Measurements from ENCODE around the gene GBGT1.
A peak's percentile ranks its signal among the peaks of the same experiment; 100 is the strongest.
"Not testable (repeated sequence)": the region's sequence is repeated elsewhere in the genome, so short reads cannot be mapped to it uniquely, and the experiment has no call there.

Gene GBGT1

DNA sequence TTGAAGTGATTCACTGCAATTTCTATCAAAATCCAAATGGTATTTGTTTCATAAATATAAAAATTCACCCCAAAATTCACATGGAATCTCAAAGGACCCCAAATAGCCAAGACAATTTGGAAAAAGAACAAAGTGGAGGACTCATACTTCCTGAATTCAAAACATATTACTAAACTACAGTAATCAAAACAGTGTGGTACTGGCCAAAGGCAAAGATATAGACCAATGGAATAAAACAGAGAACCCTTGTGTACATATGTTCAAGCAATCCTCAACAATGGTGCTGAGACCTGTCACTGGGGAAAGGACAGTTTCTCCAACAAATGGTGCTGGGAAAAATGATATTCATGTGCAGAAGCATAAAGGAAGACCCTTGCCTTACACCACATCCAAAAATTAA, 31.3 kb upstream of the GBGT1 start:
- DNase-seq (ENCODE audit: low read depth): no peak

DNA sequence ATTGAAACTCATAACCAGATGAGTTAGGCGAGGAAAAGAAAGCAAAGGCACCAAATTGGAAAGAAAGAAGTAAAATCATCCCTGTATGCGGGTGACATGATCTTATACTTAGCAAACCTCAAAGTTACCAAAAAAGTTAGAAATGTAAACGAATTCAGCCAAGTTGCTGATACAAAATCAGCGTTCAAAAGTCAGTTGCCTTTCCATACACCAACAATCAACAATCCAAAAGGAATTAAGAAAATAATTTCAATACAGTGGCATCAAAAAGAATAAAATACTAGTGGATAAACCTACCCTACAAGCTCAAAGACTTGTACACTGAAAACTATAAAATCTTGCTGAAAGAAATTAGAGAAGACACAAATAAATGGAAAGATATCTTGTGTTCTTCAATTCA, 30.9 kb upstream of the GBGT1 start:
- no peak for DNase-seq (ENCODE audit: low read depth)

DNA sequence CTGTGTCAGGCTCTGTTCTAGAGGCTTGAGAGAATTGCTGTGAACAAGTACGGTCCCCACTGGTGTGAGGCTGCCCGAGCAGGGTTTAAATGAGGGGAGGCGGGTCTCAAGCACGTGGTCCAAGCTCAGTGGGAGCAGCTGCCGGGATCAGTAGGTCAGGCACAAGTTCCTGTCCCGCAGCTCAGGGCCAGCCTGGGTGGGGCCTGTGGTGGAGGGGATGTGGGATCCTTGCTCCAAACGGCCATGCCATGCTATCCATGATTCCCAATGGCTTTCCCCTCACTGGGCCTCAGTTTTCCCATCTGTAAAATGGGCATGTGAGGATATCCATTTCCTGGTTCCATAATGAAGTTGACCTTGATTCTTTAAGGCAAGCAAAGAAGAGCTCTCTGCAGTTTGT, 28.3 kb upstream of the GBGT1 start:
- no peak for DNase-seq (ENCODE audit: low read depth)

DNA sequence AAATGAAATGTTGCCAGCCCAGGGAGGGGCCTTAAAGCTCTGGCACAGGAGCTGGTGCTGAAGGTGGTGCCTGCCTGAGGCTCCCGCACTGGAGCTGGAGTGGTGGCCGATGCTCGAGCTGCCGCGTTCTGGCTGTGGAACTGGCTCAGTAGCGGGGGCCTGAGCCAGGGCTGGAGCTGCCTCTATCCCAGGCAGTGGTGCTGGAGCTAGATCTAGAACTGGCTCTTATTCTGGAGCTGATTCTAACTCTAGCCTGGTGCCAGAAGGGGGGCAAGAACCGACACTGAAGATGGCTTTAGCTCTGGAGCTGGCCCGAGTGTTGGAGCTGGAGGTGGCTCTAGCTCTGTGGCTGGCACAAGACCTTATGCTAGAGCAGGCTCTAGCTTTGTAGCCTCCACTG, 26.1 kb upstream of the GBGT1 start:
- DNase-seq (ENCODE audit: low read depth): no peak

DNA sequence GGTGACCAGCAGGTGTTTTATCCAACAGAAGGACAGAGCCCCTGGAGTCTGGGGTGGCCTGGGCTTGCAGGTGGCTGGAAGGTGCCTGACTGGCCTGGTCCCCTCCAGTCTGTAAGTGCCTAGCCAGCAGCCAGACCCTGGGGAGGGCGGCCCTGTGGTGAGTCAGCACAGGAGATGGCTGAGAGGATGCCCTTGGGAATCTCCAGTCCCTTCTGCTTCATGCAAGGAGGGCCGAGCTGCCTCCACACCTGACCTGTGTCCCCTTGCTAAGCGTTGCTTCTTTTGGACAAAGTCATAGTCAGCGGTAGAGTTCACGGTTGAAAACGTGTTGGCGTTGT, 25.1 kb upstream of the GBGT1 start:
- DNase-seq (ENCODE audit: low read depth): no peak

DNA sequence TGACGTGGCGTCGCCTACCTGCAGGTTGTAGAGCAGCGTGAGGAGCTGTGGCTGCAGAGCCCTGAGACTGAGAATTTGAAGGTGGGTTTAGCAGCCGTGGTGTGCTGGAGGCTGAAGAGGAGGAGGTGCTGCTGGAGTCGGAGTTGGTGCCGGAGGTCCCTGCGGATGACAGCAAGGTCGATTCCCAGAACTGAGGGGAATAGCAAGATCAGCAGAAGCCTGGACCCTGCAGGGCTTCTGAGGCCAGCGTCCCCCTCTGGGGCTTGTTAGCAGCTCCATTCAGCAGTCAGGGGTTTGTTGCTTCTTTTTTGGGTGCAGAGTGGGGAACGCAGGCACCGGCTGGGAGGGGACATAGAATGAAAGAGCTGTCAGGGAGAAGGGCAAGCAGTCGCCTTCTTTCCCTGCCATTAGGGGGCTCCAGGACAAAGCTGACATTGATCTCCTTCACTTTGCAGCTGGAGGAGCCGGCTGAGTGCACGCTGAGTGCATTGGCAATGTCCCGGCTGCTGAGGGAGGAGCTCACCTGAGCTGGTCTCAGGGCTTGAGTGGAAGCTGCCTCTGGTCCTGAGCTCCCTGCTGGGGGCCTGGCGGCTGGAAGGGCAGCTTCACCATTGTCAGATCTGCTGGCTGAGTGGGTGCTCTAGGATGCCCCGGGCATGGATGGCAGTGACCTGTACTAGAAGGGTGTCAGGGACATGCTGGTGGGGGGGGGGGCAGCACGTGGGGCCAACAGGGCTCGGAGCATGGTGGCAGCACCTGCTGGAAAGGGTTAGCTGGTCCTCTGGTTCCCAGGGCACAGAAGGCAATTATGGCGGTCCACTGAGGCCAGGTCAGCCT, 24.5 kb upstream of the GBGT1 start:
- DNase-seq (ENCODE audit: low read depth): peak; percentile 14

DNA sequence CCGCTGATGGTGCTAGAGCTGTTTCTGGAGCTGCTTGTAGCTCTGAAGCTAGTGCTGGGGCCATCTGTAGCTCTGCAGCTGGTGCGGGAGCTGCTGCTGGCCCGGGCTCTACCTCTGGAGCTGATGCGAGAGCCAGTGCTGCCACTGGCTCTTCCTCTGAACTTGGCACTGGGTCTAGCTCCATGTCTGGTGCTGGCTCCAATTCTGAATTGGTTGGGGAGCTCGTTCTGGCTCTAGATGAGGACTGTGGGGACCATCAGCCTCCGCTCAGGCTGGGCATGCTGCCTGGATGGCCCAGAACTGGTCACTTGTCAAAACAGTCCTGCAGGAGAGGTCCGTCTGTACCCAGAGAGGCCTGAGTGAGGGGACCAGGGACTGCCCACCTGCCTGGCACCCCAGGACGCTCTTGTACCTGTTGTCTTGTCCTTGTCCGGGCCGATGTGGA, 23.9 kb upstream of the GBGT1 start:
- no peak for DNase-seq (ENCODE audit: low read depth)

DNA sequence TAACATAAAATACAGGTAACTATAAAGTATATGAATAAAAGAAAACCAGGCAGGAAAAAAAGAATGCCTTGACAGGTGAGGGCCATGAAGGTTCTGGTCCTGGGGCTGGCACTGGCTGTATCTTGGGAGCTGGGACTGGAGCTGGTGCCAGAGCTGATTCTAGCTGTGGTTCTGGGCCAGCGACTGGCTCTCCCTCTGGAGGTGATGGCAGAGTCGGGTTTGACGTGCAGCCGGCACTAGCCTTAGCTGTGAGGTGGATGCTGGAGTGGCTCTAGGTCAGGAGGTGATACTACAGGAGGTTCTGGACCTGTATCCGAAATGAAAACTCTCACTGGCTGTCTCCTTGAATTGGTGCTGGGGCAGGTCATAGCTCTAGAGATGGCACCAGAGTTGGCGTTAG, 23.0 kb upstream of the GBGT1 start:
- no peak for DNase-seq (ENCODE audit: low read depth)

DNA sequence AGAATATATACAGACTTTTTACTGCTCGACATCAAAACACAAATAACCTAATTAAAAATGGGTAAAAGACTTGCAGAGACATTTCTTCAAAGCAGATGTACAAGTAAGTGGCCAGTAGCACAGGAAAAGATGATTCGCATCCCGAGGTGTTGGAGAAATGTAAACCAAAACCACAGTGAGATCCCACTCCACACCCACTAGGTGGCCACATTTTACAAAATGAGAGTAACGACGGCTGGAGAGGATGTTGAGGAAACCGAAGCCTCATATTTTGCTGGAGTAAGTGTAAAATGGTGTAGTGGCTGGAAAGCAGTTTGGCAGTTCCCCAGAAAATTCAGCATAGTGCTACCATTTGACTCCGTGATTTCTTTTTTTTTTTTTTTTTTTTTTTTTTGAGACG, 21.3 kb upstream of the GBGT1 start:
- DNase-seq (ENCODE audit: low read depth): peak; percentile 77

DNA sequence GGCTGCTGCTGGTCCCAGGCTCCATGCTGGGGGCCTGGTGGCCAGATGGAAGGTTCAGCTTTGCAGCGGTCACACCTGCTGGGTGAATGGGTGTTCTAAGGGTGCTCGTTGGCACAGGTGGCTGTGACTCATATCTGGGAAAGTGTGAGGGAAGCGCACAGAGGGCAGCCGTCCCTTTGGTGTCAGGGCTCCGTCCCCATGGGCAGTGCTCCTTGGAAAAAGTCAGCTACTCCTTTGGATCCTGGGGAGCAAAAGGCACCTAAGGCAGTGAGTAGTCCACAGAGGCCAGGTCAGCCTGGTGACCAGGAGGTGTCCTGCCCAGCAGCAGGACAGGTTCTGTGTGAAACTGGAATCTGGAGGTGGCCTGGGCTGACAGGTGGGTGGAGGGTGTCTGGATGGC, 18.4 kb upstream of the GBGT1 start:
- no peak for DNase-seq (ENCODE audit: low read depth)

DNA sequence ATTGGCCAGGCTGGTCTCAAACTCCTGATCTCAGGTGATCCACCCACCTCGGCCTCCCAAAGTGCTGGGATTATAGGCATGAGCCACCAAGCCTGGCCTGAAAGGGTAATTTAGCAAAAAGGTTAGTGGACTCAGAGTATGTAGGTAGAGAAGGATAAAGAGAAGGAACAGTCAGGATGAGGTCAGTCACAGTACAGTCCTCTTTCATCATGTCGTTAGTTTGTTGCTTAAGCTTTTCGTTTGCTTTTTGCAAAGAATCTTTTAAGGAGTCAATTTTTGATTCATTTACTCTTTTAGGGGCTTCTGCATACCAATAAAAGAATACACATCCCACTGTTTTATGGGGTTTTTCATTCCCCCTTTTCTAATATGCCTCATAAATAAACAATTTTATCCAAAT, 17.8 kb upstream of the GBGT1 start:
- DNase-seq (ENCODE audit: low read depth): no peak

DNA sequence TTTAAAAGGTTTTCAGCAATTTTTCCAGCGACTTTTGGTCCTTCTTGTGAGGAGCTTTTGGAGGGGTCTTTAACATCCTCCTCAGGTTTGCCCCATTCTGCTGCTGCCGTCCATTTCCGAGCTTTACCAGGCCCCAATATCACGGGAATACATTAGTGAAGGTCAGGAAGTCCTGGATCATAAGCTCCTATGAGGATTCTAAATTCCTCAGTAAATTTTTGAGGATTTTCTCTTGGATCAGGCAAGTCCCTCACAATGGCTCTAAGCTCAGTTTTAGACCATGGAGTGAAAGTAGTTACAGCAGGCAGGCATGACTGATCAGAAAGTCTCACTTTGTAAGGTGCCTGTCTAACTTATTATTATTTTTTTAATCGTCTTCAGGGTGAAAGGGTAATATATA, 17.2 kb upstream of the GBGT1 start:
- no peak for DNase-seq (ENCODE audit: low read depth)

DNA sequence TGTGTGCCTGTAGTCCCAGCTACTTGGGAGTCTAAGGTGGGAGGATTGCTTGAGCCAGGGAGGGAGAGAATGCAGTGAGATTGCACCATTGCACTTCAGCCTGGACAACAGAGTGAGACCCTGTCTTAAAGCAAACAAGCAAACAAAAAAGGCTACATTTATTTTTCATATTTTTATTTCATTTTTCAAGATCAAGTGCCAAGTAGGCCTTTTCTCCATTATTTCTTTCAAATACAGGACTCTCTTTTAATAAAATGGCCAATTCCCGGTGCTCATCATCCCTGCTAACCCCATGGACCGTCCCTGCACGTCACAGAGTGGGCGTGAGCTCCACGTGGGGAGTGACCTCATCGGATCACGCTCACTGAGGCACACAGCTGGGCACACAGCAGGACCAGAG, 9.3 kb upstream of the GBGT1 start:
- no peak for DNase-seq (ENCODE audit: low read depth)

DNA sequence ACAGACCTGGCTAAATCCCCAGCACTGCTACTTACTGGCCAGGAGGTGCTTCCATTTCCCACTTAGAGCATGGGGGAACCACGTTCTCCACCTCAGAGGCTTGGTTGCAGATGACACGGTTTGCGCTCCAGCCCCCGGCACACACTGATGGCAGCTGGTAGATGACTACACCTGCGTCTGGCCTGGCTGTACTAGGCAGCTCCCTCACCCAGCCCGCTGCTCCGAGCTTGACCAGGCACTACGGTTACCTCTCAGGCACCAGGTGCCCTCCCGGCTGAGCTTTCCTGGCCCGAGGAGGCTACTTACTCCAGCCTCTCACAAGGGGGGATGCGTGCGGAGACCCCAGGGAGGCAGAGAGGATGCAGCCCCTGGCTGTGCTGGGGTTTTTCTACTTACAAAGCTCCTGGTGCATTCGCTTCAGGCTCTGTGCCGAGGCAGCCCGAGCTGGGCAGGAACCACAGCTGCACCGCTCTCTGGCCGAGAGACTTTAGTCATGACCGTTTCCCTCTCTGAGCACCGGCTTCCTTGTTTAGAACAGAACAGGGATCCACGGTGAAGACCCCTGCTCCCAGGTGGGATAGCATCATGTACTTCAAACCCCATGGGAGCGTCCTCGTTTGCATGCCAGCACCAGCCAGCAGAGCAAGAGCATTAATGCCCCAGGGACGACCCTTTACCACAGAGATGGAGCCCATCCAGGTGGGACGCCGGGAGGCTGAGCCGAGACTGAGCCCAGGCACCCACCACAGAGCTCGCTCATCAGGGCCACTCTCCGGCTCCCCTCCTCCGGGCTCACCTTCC, 7.6 kb upstream of the GBGT1 start:
- DNase-seq (ENCODE audit: low read depth): no peak

DNA sequence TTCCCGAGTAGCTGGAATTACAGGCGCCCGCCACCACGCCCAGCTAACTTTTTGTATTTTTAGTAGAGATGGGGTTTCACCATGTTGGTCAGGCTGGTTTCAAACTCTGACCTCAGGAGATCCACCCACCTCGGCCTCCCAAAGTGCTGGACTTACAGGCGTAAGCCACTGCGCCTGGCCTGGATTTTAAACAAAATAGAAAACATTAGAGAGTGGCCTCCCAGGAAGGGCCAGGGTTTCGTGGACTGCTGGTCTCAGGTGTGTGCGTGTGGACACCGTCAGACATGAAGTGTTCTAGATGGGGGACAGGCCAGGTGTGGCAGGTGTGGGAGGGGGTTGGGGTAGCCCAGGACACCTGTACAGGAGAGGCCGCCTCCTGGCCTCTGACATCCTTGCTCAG, 7.0 kb upstream of the GBGT1 start:
- DNase-seq (ENCODE audit: low read depth): no peak

DNA sequence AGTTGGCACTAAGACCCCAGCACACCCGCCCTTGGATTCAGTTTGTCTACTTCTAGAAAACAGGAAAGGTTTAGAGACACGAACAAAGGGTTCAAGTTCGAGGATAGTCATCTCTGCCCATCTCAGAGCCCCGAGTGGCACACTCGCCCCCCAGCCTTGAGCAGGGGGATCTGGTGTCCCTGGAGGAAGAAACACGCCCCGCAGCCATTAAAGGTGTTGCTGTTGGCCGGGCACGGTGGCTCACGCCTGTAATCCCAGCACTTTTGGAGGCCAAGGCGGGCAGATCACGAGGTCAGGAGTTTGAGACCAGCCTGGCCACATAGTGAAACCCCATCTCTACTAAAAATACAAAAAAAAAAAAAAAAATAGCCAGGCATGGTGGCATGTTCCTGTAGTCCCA, 6.0 kb upstream of the GBGT1 start:
- not testable (repeated sequence) for DNase-seq (ENCODE audit: low read depth)

DNA sequence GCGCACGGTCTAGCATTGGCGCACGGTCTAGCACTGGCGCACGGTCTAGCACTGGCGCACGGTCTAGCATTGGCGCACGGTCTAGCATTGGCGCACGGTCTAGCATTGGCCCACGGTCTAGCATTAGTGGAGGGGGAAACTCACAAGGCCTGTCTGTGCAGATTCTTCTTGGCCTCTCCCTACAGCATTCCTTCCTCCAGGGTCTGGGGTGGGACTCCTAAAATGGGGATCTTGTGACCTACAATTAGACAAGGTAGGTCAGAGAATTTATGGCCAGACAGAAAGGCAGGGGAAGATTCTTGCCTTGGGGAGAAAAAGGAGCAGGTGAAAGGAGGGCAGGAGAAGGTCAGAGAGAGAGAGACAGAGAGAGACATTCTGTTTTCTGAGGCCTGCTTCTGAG, 5.4 kb upstream of the GBGT1 start:
- no peak for DNase-seq (ENCODE audit: low read depth)

DNA sequence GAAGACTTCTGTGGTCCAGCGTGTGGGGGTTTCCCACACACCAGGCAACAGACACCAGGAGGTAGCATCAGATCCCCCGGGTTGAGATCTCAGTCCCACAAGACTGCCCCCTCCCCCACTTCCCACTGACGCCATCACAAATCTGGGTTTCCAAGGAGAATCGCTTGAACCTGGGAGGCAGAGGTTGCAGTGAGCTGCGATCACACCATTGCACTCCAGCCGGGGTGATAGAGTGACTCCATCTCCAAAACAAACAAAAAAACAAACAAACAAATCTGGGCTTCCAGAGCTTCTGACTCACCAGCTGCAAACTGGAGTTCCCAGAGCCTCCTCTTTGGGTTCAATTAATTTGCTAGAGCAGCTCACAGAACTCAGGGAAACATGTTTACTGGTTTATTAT, 4.7 kb upstream of the GBGT1 start:
- peak; percentile 14 for DNase-seq (ENCODE audit: low read depth)

DNA sequence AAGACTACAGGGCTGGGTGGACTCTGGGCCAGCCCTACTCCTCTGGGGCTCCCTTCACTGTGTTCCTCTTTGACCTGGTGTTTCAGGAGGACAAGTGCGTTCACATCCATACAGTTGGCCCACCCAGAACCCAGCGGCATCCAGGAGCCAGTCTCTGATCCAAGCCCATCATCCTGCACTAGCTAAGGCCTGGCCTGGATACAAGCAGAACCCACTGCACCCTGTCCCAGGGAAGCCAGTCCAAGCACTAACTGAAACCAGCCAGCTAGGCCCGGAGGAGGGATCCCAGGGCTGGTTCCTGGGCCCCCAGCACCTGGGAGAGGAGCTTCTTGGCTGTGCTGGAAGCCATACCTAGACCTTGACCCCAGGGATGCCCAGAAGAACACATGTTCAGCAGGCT, 4.1 kb upstream of the GBGT1 start:
- DNase-seq (ENCODE audit: low read depth): no peak

DNA sequence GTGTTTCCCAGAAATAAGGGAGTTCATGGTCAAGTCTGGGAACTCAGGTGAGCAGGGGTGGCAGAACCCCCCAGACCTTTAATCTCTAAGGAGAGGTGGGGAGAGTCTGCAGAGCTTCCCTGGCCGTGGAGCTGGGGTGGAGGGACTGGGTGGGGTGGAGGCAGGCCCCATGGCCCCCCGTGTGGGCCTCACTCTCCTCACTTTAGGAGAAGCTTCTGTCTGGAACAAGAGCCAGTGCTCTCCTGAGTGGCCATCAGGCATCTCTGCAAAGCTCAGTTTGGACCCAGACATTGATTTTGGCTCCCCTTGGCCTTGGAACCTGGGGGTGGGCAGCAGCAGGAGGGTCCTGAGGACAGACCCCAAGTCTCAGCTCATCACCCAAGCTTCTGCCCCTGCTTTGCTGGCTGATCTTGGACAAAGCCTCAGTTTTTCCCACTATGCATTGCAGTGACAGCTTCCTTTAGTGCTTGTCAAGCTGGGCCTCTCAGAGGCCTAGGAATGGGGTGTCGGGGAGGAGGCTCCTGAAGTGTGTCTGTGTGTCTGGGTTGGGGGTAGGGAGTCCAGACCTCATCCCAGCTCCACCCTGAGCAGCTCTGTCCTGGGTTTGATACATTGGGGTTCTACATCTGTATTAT, 3.5 kb upstream of the GBGT1 start:
- DNase-seq (ENCODE audit: low read depth): no peak

DNA sequence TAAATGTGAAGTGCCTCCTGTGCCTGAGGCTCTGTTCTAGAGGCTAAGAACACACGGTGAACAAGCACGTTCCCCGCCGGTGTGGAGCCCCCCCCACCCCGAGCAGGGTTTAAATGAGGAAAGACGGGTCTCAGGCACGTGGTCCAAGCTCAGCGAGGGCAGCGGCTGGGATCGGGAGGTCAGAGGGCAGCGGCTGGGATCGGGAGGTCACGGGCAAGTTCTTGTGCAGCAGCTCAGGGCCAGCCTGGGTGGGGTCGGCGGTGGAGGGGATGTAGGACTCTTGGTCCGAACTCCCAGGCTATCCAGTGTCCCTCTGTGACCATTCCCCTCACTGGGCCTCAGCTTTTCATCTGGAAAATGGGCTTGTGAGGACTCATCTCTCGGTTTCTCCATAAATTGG, 2.7 kb upstream of the GBGT1 start:
- DNase-seq (ENCODE audit: low read depth): no peak

DNA sequence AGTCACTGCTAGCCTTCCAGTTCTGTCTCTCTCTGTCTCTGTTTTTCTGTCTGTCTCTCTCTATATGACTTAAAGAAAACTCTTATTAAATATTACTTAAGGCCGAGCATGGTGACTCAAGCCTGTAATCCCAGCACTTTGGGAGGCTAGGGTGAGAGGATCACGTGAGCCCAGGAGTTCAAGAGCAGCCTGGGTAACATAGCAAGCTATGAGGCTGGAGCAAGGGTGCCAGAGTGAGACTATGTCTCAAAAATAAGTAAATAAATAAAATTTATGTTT, 1.7 kb upstream of the GBGT1 start:
- no peak for DNase-seq (ENCODE audit: low read depth)

DNA sequence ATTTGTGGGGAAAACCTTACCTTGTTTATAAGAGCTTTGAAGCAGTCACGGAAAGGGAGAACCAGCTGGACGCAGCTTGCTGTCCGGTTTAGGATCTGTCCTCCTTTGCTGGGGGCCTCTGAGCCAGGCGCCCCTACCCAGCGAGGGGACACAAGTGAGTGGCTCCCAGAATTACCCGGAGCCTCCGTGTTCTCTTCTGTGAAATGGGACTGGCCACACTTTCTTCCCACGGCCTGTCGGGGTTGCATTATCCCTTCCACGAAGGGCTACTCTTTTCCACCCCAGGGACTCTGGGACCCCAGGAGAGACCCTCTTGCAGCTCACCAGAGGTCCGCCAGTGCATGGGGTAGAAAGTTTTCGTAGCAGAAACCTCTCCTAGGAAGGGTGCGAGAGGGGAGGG, 477 bp upstream of the GBGT1 start:
- DNase-seq (ENCODE audit: low read depth): no peak

Data from EH (cell line).